Measurements from ENCODE around the gene TAF4. TPM values are rescaled to one million over a fixed set of nuclear protein-coding genes. Genes with fewer than 3 reads are reported as not detected.

TAF4 gene
- total and polyA plus RNA-seq, 2 donors (not counting 3 experiments of a cell fraction or from before 2014, with no cell fraction given): 6.1 to 19.5 TPM

DNA sequence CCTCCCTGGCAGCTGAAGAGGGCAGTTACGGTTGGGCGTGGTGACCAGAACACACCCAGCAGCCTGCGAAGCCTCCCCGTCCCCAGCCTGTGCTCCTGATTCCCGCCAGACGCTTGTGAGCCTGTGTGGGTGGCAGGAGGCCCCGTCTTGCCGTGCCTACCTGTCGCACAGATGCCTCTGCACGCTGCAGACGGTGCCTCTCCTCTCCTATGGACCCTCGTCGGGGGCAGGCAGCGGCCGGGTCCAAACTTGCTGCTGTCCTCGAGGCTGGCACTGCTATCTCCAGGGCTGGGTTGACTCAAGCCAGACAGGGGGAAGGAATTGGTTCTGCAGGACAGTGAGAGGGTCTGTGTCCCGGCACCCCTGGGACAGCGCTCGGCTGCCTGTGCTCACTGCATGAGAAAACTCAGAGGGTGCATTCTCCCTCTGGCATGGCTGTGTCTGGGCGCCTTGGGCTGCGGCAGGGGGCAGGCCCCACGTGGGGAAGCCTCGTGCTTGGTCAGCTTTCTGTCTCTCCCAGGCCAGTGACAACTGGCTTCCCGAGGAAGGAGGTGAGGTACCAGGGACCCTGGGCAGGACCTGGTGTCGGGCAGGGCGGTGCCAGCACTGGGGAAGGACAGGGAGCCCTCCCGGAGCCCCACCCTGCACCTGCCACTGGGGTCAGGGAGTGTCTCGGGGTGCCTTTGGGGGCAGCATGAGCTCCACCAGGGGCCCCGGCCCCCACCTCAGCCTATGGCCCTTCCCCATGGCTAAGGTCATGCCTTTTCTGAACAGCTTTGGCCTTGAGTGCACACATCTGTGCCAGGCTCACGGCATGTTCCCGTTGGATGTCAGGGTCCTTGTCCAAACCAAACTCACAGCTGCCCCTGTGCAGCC is 127.5 kb downstream of the TAF4 start:
- H3K27me3 ChIP-seq (ENCODE audit: control insufficient read depth in 2 of 2, insufficient read depth in 2 of 2, low read length in 2 of 2): no peaks in the 10 kb centered on the region
- intact Hi-C loops (cut with micrococcal nuclease): no loop called here
- H3K4me1 ChIP-seq (ENCODE audit: control insufficient read depth, extremely low read depth, insufficient read depth, low read length): no peaks in the 10 kb centered on the region
- TF ChIP-seq, protein P1, sequence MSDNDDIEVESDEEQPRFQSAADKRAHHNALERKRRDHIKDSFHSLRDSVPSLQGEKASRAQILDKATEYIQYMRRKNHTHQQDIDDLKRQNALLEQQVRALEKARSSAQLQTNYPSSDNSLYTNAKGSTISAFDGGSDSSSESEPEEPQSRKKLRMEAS (IDR thresholded peaks at IDR 0.05; ENCODE audit: insufficient read depth, insufficient read length): no peak
- TF ChIP-seq EZH2 (IDR thresholded peaks at IDR 0.05; ENCODE audit: borderline replicate concordance, low read depth, low read length, severe bottlenecking) (no peak), FOS (IDR thresholded peaks at IDR 0.05; ENCODE audit: borderline replicate concordance, insufficient read depth, low read length) (no peak), MYC (IDR thresholded peaks at IDR 0.05; ENCODE audit: low read depth, low read length) (no peak), GATA2 (IDR thresholded peaks at IDR 0.05; ENCODE audit: insufficient read depth, insufficient read length, low read depth, low read length) (no peak), JUN (IDR thresholded peaks at IDR 0.05; ENCODE audit: borderline replicate concordance, insufficient read depth, insufficient read length, low read depth) (no peak), POLR2AphosphoS5 (IDR thresholded peaks at IDR 0.05; ENCODE audit: insufficient read depth, low read depth, low read length) (no peak), POLR2A (IDR thresholded peaks at IDR 0.05; ENCODE audit: low read depth, low read length) (no peak)
- TF ChIP-seq, protein P2, sequence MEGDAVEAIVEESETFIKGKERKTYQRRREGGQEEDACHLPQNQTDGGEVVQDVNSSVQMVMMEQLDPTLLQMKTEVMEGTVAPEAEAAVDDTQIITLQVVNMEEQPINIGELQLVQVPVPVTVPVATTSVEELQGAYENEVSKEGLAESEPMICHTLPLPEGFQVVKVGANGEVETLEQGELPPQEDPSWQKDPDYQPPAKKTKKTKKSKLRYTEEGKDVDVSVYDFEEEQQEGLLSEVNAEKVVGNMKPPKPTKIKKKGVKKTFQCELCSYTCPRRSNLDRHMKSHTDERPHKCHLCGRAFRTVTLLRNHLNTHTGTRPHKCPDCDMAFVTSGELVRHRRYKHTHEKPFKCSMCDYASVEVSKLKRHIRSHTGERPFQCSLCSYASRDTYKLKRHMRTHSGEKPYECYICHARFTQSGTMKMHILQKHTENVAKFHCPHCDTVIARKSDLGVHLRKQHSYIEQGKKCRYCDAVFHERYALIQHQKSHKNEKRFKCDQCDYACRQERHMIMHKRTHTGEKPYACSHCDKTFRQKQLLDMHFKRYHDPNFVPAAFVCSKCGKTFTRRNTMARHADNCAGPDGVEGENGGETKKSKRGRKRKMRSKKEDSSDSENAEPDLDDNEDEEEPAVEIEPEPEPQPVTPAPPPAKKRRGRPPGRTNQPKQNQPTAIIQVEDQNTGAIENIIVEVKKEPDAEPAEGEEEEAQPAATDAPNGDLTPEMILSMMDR (IDR thresholded peaks at IDR 0.05; ENCODE audit: extremely low read depth in 1 of 2, insufficient read depth in 1 of 2, low read depth in 1 of 2, low read length in 2 of 2): no peak
- H3K27ac ChIP-seq (ENCODE audit: insufficient read depth, low read depth, low read length): no peak overlapping the region
- FAIRE-seq (no peak), DNase-seq (ENCODE audit: low read depth, low spot score) (no peak)
- ChIA-PET CTCF (no interaction called here), POLR2A (no interaction called here)
- H4K20me1 ChIP-seq (replicated peaks; ENCODE audit: control insufficient read depth, extremely low read depth, insufficient read depth, low read length): no peaks in the 10 kb centered on the region
- H3K9me1 ChIP-seq (replicated peaks; ENCODE audit: control insufficient read depth, extremely low read depth, insufficient read depth, low read length): no peaks in the 10 kb centered on the region
- no peak overlapping the region for H3K4me3 ChIP-seq (replicated peaks in 1 of 3; ENCODE audit: insufficient read depth in 1 of 3, low read depth in 1 of 3, low read length in 3 of 3)
- dilution Hi-C loops (cut with MboI; ENCODE audit: extremely low pct_ligation_motif_present, low sequenced_read_pairs): no loop called here
- BruUV-seq (replicated peaks): no TSS peak
- H3K4me2 ChIP-seq (ENCODE audit: insufficient read depth, low read length): no peak overlapping the region
- H3K79me2 ChIP-seq (ENCODE audit: control insufficient read depth, insufficient read depth, low read length): no peaks in the 10 kb centered on the region
- H3K9me3 ChIP-seq (replicated peaks; ENCODE audit: control insufficient read depth, insufficient read depth, low read length): no peaks in the 10 kb centered on the region
- H3K9ac ChIP-seq (replicated peaks; ENCODE audit: extremely low read depth, insufficient read depth, low read length): no peak overlapping the region
- H2AFZ ChIP-seq (ENCODE audit: low read depth, low read length): no peak overlapping the region
- H3K36me3 ChIP-seq (ENCODE audit: control insufficient read depth in 2 of 2, extremely low read depth in 1 of 2, insufficient read depth in 2 of 2, low read length in 2 of 2): no peaks in the 10 kb centered on the region

Data from endothelial cell of umbilical vein (primary cell).